Right renal pelvis (tissue), 4 donors: ENCODE results near the gene NEDD4. TPM values are rescaled to one million over a fixed set of nuclear protein-coding genes. Genes with fewer than 3 reads are reported as not detected.
"Not testable (repeated sequence)": the region's sequence is repeated elsewhere in the genome, so short reads cannot be mapped to it uniquely, and the experiment has no call there.

ENCODE experiments used
- DNase-seq, 4 donors: peaks; one replicate each; pipeline ENCODE4 v3.0.0-alpha.2; 2013; ENCODE audit warnings: low read depth in 4 of 4, low spot score in 3 of 4, missing footprints in 1 of 4
- polyA plus RNA-seq, 4 donors: library from polyadenylated mRNA; unstranded; fragments of 120-200 nt; gene quantifications; one replicate each; pipeline ENCODE4 v1.2.1, GENCODE V29; 2013; ENCODE audit not compliant: insufficient read length in 4 of 4

The NEDD4 gene
- polyA plus RNA-seq, 4 donors: 13.7 to 17.7 (median 16.3) TPM

- DNase-seq: not testable (repeated sequence)
Observed at GRCh38 chr15:55842897-55843296, 150.5 kb downstream of the NEDD4 start.

DNA sequence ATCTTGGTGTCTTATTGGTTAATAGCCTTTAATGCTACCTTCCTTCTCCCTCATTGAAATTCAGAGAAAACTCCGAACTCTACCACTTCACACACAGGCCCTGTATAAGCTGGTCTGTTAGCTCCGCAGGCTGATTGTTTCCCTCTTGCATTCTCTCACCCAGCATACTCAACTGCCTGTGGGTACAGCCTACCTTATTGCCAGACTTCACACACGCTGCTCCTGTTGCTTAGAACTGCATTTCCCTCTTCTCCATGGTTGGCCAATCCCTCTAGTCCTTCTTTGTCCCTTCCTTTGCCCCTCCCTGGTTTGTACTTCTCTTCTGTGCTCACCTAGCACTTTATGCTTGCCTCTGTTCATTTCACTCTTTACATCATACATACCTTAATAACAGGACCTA, 157.5 kb downstream of the NEDD4 start:
- DNase-seq: no peak

GRCh38 chr15:55834331-55834730, 159.1 kb downstream of the NEDD4 start:
- DNase-seq: no peak

DNA sequence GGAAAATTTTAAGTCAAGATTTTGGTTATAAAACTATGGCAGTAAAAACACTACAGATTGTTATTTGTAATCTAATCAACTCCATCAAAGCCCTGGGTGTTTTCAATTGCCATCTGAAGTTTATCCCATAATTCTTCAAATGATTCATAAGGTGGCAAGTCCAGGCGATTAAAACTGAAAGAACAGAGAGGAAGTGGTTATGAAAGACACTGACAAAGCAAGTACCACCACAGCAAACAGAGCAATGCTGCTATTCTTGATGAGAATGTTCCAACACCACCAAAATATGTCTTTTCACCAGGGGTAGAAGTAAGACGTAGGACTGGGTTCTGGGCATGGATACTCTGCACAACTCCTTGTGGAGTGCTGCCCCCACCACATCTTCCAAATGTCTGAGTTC, 163.6 kb downstream of the NEDD4 start:
- no peak for DNase-seq

DNA sequence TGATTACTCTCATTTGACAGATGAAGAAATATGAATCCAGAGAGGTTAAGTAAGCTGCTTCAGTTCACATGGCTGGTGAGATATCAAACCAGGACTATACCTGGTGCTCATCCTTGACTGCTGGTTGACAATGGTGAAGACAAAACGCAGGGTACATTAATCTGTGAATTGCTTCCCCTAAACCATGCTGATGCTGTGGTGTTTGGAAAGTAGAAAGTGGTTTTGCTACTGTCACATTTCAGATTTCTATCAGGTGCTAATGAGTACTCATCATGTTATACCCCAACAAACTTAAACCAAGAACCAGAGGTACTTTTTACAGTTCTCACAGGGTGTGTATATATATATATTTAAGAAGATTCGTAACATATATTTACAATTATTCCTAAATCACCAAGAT, 165.5 kb downstream of the NEDD4 start:
- DNase-seq: no peak

- DNase-seq: no peak
Observed at GRCh38 chr15:55827204-55827603, 166.2 kb downstream of the NEDD4 start.

DNA sequence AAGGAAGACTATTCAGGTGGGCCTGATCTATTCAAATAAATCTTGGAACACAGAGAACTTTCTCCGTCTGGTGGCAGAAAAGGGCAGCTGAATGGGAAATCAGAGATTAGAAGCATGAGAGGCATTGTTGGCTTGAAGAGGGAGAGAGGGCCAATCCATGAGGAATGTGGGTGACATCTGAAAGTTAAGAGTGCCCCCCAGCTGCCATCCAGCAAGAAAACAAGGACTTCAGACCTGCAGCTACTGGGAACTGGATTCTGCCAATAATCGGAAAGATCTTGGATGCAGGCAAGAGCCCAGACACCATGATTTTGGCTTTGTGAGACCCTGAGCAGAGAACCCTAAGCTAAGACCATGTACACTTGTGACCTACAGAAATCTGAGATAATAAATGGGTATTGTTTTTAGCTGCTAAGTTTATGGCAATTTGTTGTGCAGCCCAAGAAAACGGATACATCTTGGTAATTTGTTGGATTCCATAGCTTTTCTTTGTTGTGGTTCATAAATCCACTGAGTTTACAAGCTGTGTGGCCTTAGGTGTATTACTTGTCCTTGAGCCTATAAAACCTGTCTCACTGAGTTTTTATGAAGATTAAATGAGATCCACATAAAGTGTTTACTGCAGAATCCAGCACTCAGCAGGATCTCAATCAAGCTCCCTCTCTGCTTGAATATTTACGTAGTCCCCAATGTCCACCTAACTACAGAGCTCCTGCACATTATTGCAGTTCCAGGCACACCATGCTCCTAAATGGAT, 168.4 kb downstream of the NEDD4 start:
- DNase-seq: no peak

DNA sequence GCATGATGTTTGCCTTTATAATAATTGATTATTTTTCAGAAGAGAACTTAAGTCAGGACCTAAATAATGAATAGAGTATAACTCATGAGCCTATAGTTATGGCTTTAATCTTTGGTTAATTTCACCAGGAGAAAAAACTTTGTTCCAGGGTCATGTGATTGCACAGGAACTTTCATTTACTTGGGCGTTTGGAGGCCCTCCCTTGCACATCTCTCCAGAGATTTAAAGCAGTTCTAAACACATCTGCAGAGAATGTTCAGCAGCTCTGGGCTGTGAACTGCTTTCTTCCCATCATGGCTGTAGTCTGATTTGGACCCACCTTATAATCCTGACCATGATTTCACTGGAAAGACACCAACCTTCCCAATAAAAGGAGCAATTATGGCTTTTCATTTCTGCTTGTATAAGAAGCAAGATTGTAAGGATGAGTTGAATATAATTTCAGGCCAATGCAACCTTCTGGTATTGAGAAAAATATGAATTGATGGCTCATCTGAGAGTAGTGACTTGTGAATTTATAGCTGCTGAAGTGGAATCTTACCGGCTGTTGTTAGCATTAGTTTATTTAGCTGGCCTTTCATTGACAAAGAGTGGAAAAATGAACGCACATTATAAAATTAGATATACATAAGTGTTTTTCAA, 169.6 kb downstream of the NEDD4 start:
- no peak for DNase-seq

GRCh38 chr15:55823191-55823670, 170.2 kb downstream of the NEDD4 start:
- DNase-seq: peak in 3 of 4 donors; percentile 28 to 49 (median 40)

GRCh38 chr15:55821740-55822139, 171.7 kb downstream of the NEDD4 start:
- not testable (repeated sequence) for DNase-seq

GRCh38 chr15:55820043-55820442, 173.4 kb downstream of the NEDD4 start:
- no peak for DNase-seq

DNA sequence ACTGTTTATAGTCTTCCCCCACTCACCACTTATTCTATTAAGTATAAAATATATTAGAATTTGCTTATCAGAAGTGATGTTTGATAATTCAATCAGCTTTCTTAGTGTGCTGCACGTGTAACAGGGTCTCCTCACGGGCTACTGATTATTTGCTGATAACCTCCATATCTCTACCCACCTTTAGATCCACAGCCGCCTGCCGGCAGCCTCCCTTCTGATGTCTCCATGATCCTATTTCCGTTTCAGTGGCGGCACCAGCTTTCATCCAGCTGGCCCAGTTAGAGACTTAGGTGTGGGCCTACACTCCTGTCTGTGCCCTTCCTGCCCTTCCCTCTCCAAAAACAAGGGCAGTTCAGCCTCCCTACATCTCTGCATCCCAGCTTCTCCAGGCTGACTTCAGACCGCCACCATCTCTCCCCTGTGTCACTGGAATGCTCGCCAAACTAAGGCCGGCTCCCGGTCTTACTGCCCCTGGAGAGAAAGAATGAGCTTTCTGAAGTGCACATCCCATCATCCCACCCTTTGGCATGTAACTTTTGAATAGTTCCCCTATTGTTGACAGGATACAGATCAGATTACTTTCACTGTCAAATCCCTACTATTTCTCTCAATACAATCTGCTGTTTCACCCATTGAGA, 173.9 kb downstream of the NEDD4 start:
- DNase-seq: no peak

DNA sequence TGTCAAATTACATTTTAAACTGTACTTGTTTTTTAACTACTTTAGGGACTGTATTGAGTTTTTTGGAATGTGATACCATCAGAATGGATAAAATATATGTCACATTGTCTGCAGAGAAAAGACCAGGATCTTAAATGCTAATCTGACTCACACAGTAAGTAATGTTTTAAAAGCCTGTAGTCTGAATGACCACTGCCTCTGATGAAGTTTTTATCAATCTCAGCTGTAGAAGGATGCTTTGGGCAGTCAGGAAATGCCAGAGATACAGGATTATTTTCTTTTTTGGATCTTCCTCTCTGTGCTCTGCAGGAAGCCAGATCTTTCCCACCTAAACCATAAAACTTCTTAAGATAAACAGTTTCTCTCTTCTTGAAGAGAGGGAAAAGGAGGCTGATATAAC, 177.4 kb downstream of the NEDD4 start:
- no peak for DNase-seq

GRCh38 chr15:55802600-55803376, 190.6 kb downstream of the NEDD4 start:
- DNase-seq: no peak

DNA sequence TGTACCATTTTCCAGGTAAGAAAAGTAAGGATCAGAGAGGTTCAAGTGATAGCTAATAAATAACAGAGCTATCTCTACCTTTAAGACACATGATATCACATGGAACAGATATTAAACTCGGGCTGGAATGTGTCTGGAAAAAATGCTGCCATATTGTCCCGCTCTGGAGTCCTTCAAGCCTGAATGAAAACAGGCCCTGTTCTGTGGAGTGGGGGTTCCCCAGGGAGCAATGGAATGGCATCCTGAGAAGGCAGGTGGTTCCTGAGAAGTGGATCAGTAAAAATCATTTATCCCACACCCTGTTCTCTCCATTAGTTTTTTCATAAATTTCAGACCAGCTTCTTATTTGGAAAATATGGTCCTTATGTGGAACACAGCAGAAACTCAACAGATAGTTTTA, 193.2 kb downstream of the NEDD4 start:
- DNase-seq: no peak

GRCh38 chr15:55799291-55800212, 193.9 kb downstream of the NEDD4 start:
- peak; percentile 60 to 71 (median 63) for DNase-seq

- DNase-seq: no peak
Observed at GRCh38 chr15:55796321-55796965, 197.0 kb downstream of the NEDD4 start.

DNA sequence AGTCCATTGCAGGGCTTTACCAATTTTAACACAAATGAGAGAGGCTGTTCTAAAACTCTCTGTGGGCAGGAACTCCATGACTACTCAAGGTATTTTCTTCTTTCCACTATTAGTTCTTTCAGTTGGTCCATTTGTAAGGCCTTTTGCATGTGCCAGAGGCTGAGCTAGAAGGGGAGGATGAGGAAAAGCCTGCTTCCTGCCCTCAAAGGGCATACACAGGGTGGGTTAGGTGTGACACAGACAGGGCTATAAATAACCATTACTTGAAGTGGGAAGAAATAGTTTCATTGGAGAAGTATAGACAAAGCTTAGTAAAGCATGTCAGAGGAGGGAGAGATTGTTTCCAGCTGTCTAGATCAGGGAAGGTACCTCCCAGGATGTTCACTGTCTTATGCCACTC, 198.4 kb downstream of the NEDD4 start:
- DNase-seq: no peak
